ENCODE measurements around the gene MELK. TPM values are rescaled to one million over a fixed set of nuclear protein-coding genes. Genes with fewer than 3 reads are reported as not detected.

Gene MELK
- total and polyA plus RNA-seq, 10 of the 15 experiments (the other 5 are each of a cell fraction or from before 2014, with no cell fraction given): 38.7 to 80.3 (median 51.6) TPM

DNA sequence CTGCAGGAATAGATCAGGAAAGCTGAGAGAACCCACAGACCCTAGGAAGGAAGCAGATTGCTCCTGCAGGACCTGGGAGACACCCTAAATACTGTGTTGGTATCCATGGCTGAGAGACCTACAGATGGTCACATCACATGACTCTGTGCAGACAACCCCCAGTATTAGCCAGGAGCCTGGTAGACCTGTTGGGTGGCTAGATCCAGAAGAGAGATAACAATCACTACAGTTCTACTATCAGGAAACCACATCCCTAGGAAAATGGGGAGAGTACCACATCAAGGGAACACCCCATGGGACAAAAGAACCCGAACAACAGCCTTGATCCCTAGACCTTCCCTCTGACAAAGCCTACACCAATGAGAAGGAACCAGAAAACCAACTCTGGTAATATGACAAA lies 24.2 kb upstream of the MELK start:
- Histone ChIP-seq H2AFZ (ENCODE audit: control insufficient read depth, low read depth, low read length) (no peak overlapping the region), H3K9me3 (replicated peaks; ENCODE audit: control insufficient read depth, insufficient read depth, low read length) (no peaks in the 10 kb centered on the region), H4K20me1 (ENCODE audit: control insufficient read depth, insufficient read depth) (no peaks in the 10 kb centered on the region), H3K4me1 (ENCODE audit: control insufficient read depth, insufficient read depth, low read length) (peaks cover 17% of the 10 kb centered on the region), H3K79me2 (ENCODE audit: control insufficient read depth, insufficient read depth, low read length) (no peaks in the 10 kb centered on the region), H3K36me3 (ENCODE audit: control insufficient read depth in 2 of 2, insufficient read depth in 2 of 2, low read length in 1 of 2) (no peaks in the 10 kb centered on the region), H3K27ac (ENCODE audit: control insufficient read depth, insufficient read depth) (no peak overlapping the region), H3K27me3 (replicated peaks in 1 of 2; ENCODE audit: control insufficient read depth in 2 of 2, insufficient read depth in 2 of 2, low read length in 1 of 2) (no peaks in the 10 kb centered on the region), H3K4me2 (ENCODE audit: control insufficient read depth, insufficient read depth) (no peak overlapping the region), H3K9ac (ENCODE audit: control insufficient read depth, insufficient read depth, low read length) (no peak overlapping the region), H3K4me3 (no peak overlapping the region)
- ChIA-PET CTCF (interaction anchor here (1.0 to 16.4 kb wide), 5 partner anchors 10 to 144 kb away, joined by 3 to 421 read pairs (median 3); partner anchors contain the start of gene RNF38), SMC1A (ENCODE audit: uncharacterized antibody, unreplicated experiment) (interaction anchor here (0.6 to 13.7 kb wide), 5 partner anchors 8 to 142 kb away, joined by 3 to 287 read pairs (median 3); no protein-coding TSS in a partner anchor), POLR2A (no interaction called here), RAD21 (ENCODE audit: unreplicated experiment) (interaction anchor here (1.8 kb wide), 1 partner anchor 90 kb away, joined by 6 read pairs; no protein-coding TSS in a partner anchor)
- BruUV-seq (replicated peaks): no TSS peak
- DNase-seq (ENCODE audit: low read depth, low spot score) (no peak), FAIRE-seq (no peak), ATAC-seq (no peak)
- intact Hi-C loops (cut with micrococcal nuclease; ENCODE audit: unreplicated experiment) (no loop called here), in situ Hi-C loops (cut with MboI) (no loop called here)
- WGBS (ENCODE audit: insufficient coverage, insufficient replicate concordance, low lambda C conversion rate, missing lambda C conversion rate): 67% methylated on average over 1 of the region's 1 CpG
- TF ChIP-seq CBFB (IDR thresholded peaks at IDR 0.05; ENCODE audit: low read depth) (no peak), RELB (IDR thresholded peaks at IDR 0.05; ENCODE audit: low read depth) (no peak), ETV6 (conservative IDR thresholded peaks at IDR 0.05 in 1 of 2, IDR thresholded peaks at IDR 0.05 in 1 of 2; ENCODE audit: borderline replicate concordance in 1 of 2, low read depth in 1 of 2) (no peak), USF1 (IDR thresholded peaks at IDR 0.05; ENCODE audit: borderline replicate concordance, extremely low read length, insufficient read depth, low read depth, low read length) (no peak), ZNF24 (IDR thresholded peaks at IDR 0.05) (no peak), IKZF2 (IDR thresholded peaks at IDR 0.05) (no peak), SMAD1 (IDR thresholded peaks at IDR 0.05; ENCODE audit: low read depth, partially characterized antibody) (no peak), ZNF207 (IDR thresholded peaks at IDR 0.05; ENCODE audit: borderline replicate concordance) (no peak), HDAC6 (IDR thresholded peaks at IDR 0.05; ENCODE audit: unreplicated experiment) (no peak), CREM (IDR thresholded peaks at IDR 0.05; ENCODE audit: low read depth) (no peak), HCFC1 (IDR thresholded peaks at IDR 0.05; ENCODE audit: low read length) (no peak), SREBF2 (IDR thresholded peaks at IDR 0.05; ENCODE audit: low read length) (no peak)
- TF ChIP-seq, protein P1, sequence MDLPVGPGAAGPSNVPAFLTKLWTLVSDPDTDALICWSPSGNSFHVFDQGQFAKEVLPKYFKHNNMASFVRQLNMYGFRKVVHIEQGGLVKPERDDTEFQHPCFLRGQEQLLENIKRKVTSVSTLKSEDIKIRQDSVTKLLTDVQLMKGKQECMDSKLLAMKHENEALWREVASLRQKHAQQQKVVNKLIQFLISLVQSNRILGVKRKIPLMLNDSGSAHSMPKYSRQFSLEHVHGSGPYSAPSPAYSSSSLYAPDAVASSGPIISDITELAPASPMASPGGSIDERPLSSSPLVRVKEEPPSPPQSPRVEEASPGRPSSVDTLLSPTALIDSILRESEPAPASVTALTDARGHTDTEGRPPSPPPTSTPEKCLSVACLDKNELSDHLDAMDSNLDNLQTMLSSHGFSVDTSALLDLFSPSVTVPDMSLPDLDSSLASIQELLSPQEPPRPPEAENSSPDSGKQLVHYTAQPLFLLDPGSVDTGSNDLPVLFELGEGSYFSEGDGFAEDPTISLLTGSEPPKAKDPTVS (IDR thresholded peaks at IDR 0.05; ENCODE audit: low read depth, low read length): no peak
- TF ChIP-seq, protein P2, sequence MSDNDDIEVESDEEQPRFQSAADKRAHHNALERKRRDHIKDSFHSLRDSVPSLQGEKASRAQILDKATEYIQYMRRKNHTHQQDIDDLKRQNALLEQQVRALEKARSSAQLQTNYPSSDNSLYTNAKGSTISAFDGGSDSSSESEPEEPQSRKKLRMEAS (IDR thresholded peaks at IDR 0.05; ENCODE audit: low read depth, low read length): no peak
- TF ChIP-seq, protein P3, sequence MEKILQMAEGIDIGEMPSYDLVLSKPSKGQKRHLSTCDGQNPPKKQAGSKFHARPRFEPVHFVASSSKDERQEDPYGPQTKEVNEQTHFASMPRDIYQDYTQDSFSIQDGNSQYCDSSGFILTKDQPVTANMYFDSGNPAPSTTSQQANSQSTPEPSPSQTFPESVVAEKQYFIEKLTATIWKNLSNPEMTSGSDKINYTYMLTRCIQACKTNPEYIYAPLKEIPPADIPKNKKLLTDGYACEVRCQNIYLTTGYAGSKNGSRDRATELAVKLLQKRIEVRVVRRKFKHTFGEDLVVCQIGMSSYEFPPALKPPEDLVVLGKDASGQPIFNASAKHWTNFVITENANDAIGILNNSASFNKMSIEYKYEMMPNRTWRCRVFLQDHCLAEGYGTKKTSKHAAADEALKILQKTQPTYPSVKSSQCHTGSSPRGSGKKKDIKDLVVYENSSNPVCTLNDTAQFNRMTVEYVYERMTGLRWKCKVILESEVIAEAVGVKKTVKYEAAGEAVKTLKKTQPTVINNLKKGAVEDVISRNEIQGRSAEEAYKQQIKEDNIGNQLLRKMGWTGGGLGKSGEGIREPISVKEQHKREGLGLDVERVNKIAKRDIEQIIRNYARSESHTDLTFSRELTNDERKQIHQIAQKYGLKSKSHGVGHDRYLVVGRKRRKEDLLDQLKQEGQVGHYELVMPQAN (conservative IDR thresholded peaks at IDR 0.05): no peak

Data from GM12878 (cell line).